COLO668 (cell line): ENCODE results near the gene ZXDA.
"Not testable (repeated sequence)": the region's sequence is repeated elsewhere in the genome, so short reads cannot be mapped to it uniquely, and the experiment has no call there.

ENCODE experiments used
- DNase-seq: peaks from one replicate; lab custom pipeline; 2025; ENCODE audit not compliant: unreplicated experiment; lab: John Stamatoyannopoulos, UW

Gene ZXDA, protein sequence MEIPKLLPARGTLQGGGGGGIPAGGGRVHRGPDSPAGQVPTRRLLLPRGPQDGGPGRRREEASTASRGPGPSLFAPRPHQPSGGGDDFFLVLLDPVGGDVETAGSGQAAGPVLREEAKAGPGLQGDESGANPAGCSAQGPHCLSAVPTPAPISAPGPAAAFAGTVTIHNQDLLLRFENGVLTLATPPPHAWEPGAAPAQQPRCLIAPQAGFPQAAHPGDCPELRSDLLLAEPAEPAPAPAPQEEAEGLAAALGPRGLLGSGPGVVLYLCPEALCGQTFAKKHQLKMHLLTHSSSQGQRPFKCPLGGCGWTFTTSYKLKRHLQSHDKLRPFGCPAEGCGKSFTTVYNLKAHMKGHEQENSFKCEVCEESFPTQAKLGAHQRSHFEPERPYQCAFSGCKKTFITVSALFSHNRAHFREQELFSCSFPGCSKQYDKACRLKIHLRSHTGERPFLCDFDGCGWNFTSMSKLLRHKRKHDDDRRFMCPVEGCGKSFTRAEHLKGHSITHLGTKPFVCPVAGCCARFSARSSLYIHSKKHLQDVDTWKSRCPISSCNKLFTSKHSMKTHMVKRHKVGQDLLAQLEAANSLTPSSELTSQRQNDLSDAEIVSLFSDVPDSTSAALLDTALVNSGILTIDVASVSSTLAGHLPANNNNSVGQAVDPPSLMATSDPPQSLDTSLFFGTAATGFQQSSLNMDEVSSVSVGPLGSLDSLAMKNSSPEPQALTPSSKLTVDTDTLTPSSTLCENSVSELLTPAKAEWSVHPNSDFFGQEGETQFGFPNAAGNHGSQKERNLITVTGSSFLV

GRCh38 chrX:57910287-57910912 is at the start of gene ZXDA:
ZXDA (minus strand) TSS chrX:57910458; CDS start chrX:57910420, 38 bp downstream.
- DNase-seq: not testable (repeated sequence)

DNA sequence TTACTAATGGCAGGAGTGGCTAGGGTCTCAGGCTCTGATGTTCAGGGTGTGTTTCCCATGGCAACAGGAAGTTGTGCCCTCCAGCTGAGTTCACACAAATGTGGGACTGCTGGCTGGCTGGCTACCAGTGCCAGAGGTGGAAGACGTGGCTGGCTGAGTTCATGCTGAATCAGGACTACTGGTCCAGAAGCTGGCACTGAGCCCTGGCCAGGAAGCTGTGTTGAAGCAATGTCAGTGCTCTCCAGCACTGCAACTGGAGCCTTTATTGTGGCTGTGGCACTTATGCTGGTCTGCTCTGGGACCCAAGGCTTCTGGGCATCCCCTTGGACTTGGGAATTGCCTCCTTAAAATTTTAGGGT is 42.0 kb upstream of the ZXDA start:
- no peak for DNase-seq

- DNase-seq: no peak
Observed at GRCh38 chrX:57951666-57952319, 41.5 kb upstream of the ZXDA start.

GRCh38 chrX:57933321-57933720 is 23.1 kb upstream of the ZXDA start:
- DNase-seq: no peak

DNA sequence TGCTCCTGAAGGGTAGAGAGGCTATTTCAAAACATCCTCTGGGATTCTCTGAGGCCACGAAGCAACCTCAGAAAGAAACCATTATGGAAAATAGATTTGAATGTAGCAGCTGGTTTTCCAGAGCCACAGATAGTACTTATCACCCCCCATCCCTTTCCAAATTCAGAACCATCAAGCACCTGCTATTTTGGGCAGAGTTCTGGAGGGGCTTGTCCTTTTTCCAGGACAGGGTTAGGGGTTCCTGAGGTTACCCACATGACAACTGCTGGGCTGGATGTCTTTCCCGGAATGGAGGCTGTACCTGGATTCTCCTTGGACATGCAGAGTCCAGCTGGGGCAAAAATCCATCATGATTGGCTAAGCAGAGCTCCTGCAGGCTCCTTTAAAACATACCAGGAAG is 22.0 kb upstream of the ZXDA start:
- no peak for DNase-seq

DNA sequence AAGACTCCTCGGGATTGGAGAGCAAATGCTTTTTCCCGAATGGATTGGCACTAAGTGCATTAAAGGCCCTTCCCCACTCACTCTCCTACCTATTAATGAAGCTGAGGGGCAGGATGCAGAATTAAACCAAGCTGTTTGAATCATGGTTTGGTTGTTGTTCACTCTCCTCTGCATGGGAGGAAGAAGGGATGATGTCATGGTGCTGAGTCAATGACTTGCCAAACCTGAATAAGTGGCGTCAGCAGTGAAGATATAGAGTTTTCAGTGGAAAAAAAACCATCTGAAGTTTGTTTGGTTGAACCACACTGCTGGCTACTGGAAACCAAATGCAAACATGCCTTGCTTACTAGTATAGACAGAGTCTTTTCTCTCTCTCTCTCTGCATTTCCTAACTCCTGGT is 19.8 kb upstream of the ZXDA start:
- DNase-seq: no peak

- peak; percentile 1 for DNase-seq
Observed at GRCh38 chrX:57929373-57929772, 19.1 kb upstream of the ZXDA start.

- no peak for DNase-seq
Observed at GRCh38 chrX:57925806-57926205, 15.5 kb upstream of the ZXDA start.

- peak; percentile 19 for DNase-seq
Observed at GRCh38 chrX:57918750-57919436, 8.6 kb upstream of the ZXDA start.

DNA sequence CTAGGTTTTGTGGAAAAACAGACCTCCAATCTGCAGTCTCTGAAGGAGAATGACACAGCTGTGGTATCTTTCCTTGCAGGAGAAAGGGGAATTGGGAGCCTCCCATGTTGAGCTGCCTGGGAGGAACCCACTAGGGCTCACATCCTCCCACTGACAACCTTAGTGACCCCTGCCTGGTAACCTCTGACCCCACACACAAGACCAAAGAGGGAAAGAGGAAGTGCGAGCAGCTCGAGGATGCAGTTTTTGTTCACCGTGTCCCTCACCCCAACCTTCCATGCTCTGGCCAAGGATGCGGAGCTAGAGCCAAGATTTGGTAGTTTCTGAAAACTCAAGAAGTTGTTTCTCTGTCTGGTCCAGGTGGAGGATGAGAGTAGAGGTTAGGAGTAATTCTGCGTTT is 5.4 kb upstream of the ZXDA start:
- DNase-seq: no peak

- DNase-seq: peak; percentile 31
Observed at GRCh38 chrX:57909595-57910286, 517 bp downstream of the ZXDA start.

GRCh38 chrX:57908972-57909594 is 1.2 kb downstream of the ZXDA start:
- peak; percentile 69 for DNase-seq

DNA sequence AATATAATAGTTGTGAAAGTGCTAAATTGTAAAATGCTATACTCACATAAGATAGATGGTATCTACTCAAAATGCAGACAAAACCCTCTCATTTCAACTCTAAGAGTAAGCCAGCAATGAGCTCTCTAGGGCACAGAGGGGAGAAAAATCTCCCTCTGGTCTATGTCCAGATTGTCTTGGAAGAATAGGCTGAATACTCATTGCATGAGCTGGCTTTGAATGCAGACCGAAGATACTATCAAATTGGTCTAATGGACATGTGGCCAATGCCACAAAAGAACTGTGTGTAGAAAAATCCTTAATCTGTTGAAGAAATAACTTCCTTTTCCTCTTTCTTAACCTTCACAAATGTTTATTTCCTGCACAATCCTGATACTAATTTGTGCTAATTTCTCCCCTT is 3.5 kb downstream of the ZXDA start:
- no peak for DNase-seq

GRCh38 chrX:57905141-57905540 is 5.1 kb downstream of the ZXDA start:
- no peak for DNase-seq

GRCh38 chrX:57904176-57904880 is 5.9 kb downstream of the ZXDA start:
- no peak for DNase-seq

GRCh38 chrX:57902633-57903032 is 7.6 kb downstream of the ZXDA start:
- DNase-seq: no peak

- no peak for DNase-seq
Observed at GRCh38 chrX:57901466-57901865, 8.8 kb downstream of the ZXDA start.

- no peak for DNase-seq
Observed at GRCh38 chrX:57900975-57901374, 9.3 kb downstream of the ZXDA start.

GRCh38 chrX:57899906-57900305 is 10.4 kb downstream of the ZXDA start:
- DNase-seq: no peak
